Naive B cell (primary cell): Measurements from ENCODE around the gene SLMAP. TPM values are rescaled to one million over a fixed set of nuclear protein-coding genes. Genes with fewer than 3 reads are reported as not detected.

Experiments
- ATAC-seq, 2 donors: fragments of 150-1000 bp; cut with Tn5 transposase; 2 replicates each; pipeline ENCODE4 v1.10.0; 2021; ENCODE audit warnings: low read depth in 2 of 2, mild to moderate bottlenecking in 2 of 2, moderate library complexity in 2 of 2
- DNase-seq: peaks from one replicate; pipeline ENCODE4 v3.0.0; 2022
- H3K27ac Mint-ChIP-seq, 6 donors: one replicate each; pipeline ENCODE4 v1.8.0; 2020 to 2022; ENCODE audit warnings: mild to moderate bottlenecking in 6 of 6, mixed read lengths in 6 of 6, moderate library complexity in 5 of 6, inconsistent platforms in 2 of 6
- H3K27me3 Mint-ChIP-seq, 3 donors: one replicate each; pipeline ENCODE4 v1.8.0; 2021 to 2022; ENCODE audit warnings: mixed read lengths in 3 of 3, mild to moderate bottlenecking in 1 of 3
- H3K36me3 Mint-ChIP-seq, 2 donors: one replicate each; pipeline ENCODE4 v1.8.0; 2020 to 2022; ENCODE audit warnings: mixed read lengths in 2 of 2, inconsistent platforms in 1 of 2, mild to moderate bottlenecking in 1 of 2
- H3K4me1 Mint-ChIP-seq, 3 donors: one replicate each; pipeline ENCODE4 v1.8.0; 2020 to 2022; ENCODE audit warnings: mixed read lengths in 3 of 3, inconsistent platforms in 1 of 3, mild to moderate bottlenecking in 1 of 3, moderate library complexity in 1 of 3
- H3K4me3 Mint-ChIP-seq, 8 donors: one replicate each; pipeline ENCODE4 v1.8.0; 2020 to 2022; ENCODE audit warnings: mild to moderate bottlenecking in 8 of 8, mixed read lengths in 8 of 8, moderate library complexity in 8 of 8, inconsistent platforms in 2 of 8
- H3K9me3 Mint-ChIP-seq, 7 donors: one replicate each; pipeline ENCODE4 v1.8.0; 2020 to 2022; ENCODE audit warnings: mixed read lengths in 7 of 7, mild to moderate bottlenecking in 5 of 7, inconsistent platforms in 2 of 7, moderate library complexity in 1 of 7
- polyA plus RNA-seq, 6 donors: library from polyadenylated mRNA; unstranded; fragments of 300-500 nt; fragmentation: Illumina TruSeq; gene quantifications; one replicate each; pipeline ENCODE4 v1.2.3, GENCODE V29; 2021; ENCODE audit warnings: low read depth in 6 of 6

SLMAP gene
- 10 to 100 TPM; 13.2 to 26.2 (median 16.8) TPM for polyA plus RNA-seq

GRCh38 chr3:57755741-57756527 lies at the start of gene SLMAP:
Gene SLMAP (plus strand): TSS chr3:57756309. CDS start chr3:57757652, 1,343 bp downstream.
- Mint-ChIP-seq H3K36me3 (no peaks in the 10 kb centered on the region), H3K4me1 (peaks cover 14 to 43% (median 30%) of the 10 kb centered on the region in 3 donors), H3K27me3 (no peaks in the 10 kb centered on the region), H3K4me3 (peak within 1 kb of the TSS; percentile 90 to 99 (median 96)), H3K9me3 (no peaks in the 10 kb centered on the region), H3K27ac (peak within 1 kb of the TSS; percentile 85 to 96 (median 94))
- ATAC-seq (peak; percentile 93 to 94), DNase-seq (peak; percentile 96)

GRCh38 chr3:57706462-57706861 lies 49.6 kb upstream of the SLMAP start:
- no peaks in the 10 kb centered on the region for H3K36me3 Mint-ChIP-seq
- DNase-seq, result no peak
- ATAC-seq, result no peak
- peaks cover 0 to 6% (median 0%) of the 10 kb centered on the region in 3 donors for H3K27me3 Mint-ChIP-seq
- peaks cover 0 to 2% (median 0%) of the 10 kb centered on the region in 7 donors for H3K9me3 Mint-ChIP-seq
- no peak overlapping the region for H3K4me3 Mint-ChIP-seq
- H3K27ac Mint-ChIP-seq, result no peak overlapping the region
- peaks cover 0 to 2% (median 0%) of the 10 kb centered on the region in 3 donors for H3K4me1 Mint-ChIP-seq

- DNase-seq (no peak), ATAC-seq (no peak)
- Mint-ChIP-seq H3K27me3 (peaks cover 0 to 6% (median 0%) of the 10 kb centered on the region in 3 donors), H3K9me3 (peaks cover 0 to 2% (median 0%) of the 10 kb centered on the region in 7 donors), H3K4me3 (no peak overlapping the region), H3K36me3 (no peaks in the 10 kb centered on the region), H3K27ac (no peak overlapping the region), H3K4me1 (peaks cover 0 to 2% (median 0%) of the 10 kb centered on the region in 3 donors)
These were observed 47.1 kb upstream of the SLMAP start for GRCh38 chr3:57709031-57709430.

GRCh38 chr3:57709559-57709958 lies 46.5 kb upstream of the SLMAP start:
- Mint-ChIP-seq H3K36me3 (no peaks in the 10 kb centered on the region), H3K4me1 (peaks cover 0 to 2% (median 0%) of the 10 kb centered on the region in 3 donors), H3K4me3 (no peak overlapping the region), H3K9me3 (peaks cover 0 to 2% (median 0%) of the 10 kb centered on the region in 7 donors), H3K27me3 (peaks cover 0 to 6% (median 0%) of the 10 kb centered on the region in 3 donors), H3K27ac (peak overlapping the region in 1 of 6 donors; percentile 4)
- ATAC-seq (no peak), DNase-seq (no peak)

GRCh38 chr3:57715686-57716085 lies 40.4 kb upstream of the SLMAP start:
- no peak overlapping the region for H3K27ac Mint-ChIP-seq
- H3K9me3 Mint-ChIP-seq, result peaks cover 0 to under 1% (median 0%) of the 10 kb centered on the region in 7 donors
- DNase-seq (no peak), ATAC-seq (no peak)
- no peaks in the 10 kb centered on the region for H3K36me3 Mint-ChIP-seq
- H3K27me3 Mint-ChIP-seq, result peaks cover 0 to 2% (median 0%) of the 10 kb centered on the region in 3 donors
- H3K4me1 Mint-ChIP-seq, result no peaks in the 10 kb centered on the region
- no peak overlapping the region for H3K4me3 Mint-ChIP-seq

GRCh38 chr3:57717205-57717868 lies 38.8 kb upstream of the SLMAP start:
- Mint-ChIP-seq H3K9me3 (no peaks in the 10 kb centered on the region), H3K4me3 (no peak overlapping the region), H3K4me1 (no peaks in the 10 kb centered on the region), H3K27ac (peak overlapping the region in 1 of 6 donors; percentile 44), H3K27me3 (peaks cover 0 to 6% (median 0%) of the 10 kb centered on the region in 3 donors), H3K36me3 (no peaks in the 10 kb centered on the region)
- ATAC-seq, result no peak
- DNase-seq, result no peak

- Mint-ChIP-seq H3K9me3 (no peaks in the 10 kb centered on the region), H3K27me3 (peaks cover 0 to 9% (median 0%) of the 10 kb centered on the region in 3 donors), H3K4me3 (no peak overlapping the region), H3K4me1 (no peaks in the 10 kb centered on the region), H3K36me3 (no peaks in the 10 kb centered on the region), H3K27ac (no peak overlapping the region)
- ATAC-seq (no peak), DNase-seq (no peak)
These were observed 38.0 kb upstream of the SLMAP start for GRCh38 chr3:57718118-57718517.

- Mint-ChIP-seq H3K4me3 (no peak overlapping the region), H3K36me3 (no peaks in the 10 kb centered on the region), H3K27ac (peak overlapping the region in 1 of 6 donors; percentile 86), H3K4me1 (no peaks in the 10 kb centered on the region), H3K9me3 (no peaks in the 10 kb centered on the region), H3K27me3 (peaks cover 0 to 9% (median 7%) of the 10 kb centered on the region in 3 donors)
- DNase-seq (no peak), ATAC-seq (no peak)
These were observed 29.7 kb upstream of the SLMAP start for GRCh38 chr3:57726397-57726796.

GRCh38 chr3:57727106-57727505 lies 29.0 kb upstream of the SLMAP start:
- peaks cover 0 to 7% (median 6%) of the 10 kb centered on the region in 3 donors for H3K27me3 Mint-ChIP-seq
- H3K4me3 Mint-ChIP-seq, result no peak overlapping the region
- no peak overlapping the region for H3K27ac Mint-ChIP-seq
- no peaks in the 10 kb centered on the region for H3K4me1 Mint-ChIP-seq
- H3K36me3 Mint-ChIP-seq, result no peaks in the 10 kb centered on the region
- ATAC-seq (no peak), DNase-seq (no peak)
- H3K9me3 Mint-ChIP-seq, result peaks cover 0 to 1% (median 0%) of the 10 kb centered on the region in 7 donors

- Mint-ChIP-seq H3K9me3 (peaks cover 0 to 1% (median 0%) of the 10 kb centered on the region in 7 donors), H3K27ac (no peak overlapping the region)
These were observed 26.6 kb upstream of the SLMAP start for GRCh38 chr3:57729334-57730045.

GRCh38 chr3:57730682-57731081 lies 25.4 kb upstream of the SLMAP start:
- Mint-ChIP-seq H3K9me3 (peaks cover 0 to 1% (median 0%) of the 10 kb centered on the region in 7 donors), H3K36me3 (no peaks in the 10 kb centered on the region), H3K4me1 (no peaks in the 10 kb centered on the region), H3K4me3 (no peak overlapping the region), H3K27ac (no peak overlapping the region), H3K27me3 (no peaks in the 10 kb centered on the region)
- no peak for DNase-seq
- ATAC-seq, result no peak

More at GRCh38 chr3:57729334-57730045, 26.6 kb upstream of the SLMAP start:
- DNase-seq (no peak), ATAC-seq (no peak)
- Mint-ChIP-seq H3K36me3 (no peaks in the 10 kb centered on the region), H3K27me3 (no peaks in the 10 kb centered on the region), H3K4me3 (no peak overlapping the region), H3K4me1 (no peaks in the 10 kb centered on the region)

- no peaks in the 10 kb centered on the region for H3K36me3 Mint-ChIP-seq
- H3K9me3 Mint-ChIP-seq, result peaks cover 0 to 1% (median 0%) of the 10 kb centered on the region in 7 donors
- ATAC-seq, result no peak
- H3K4me1 Mint-ChIP-seq, result no peaks in the 10 kb centered on the region
- no peak overlapping the region for H3K4me3 Mint-ChIP-seq
- H3K27me3 Mint-ChIP-seq, result no peaks in the 10 kb centered on the region
- DNase-seq, result no peak
- H3K27ac Mint-ChIP-seq, result no peak overlapping the region
These were observed 24.8 kb upstream of the SLMAP start for GRCh38 chr3:57731311-57731710.

- ATAC-seq (no peak), DNase-seq (no peak)
- Mint-ChIP-seq H3K4me1 (no peaks in the 10 kb centered on the region), H3K36me3 (no peaks in the 10 kb centered on the region), H3K27me3 (no peaks in the 10 kb centered on the region), H3K27ac (no peak overlapping the region), H3K4me3 (no peak overlapping the region), H3K9me3 (peaks cover 0 to 1% (median 0%) of the 10 kb centered on the region in 7 donors)
These were observed 22.3 kb upstream of the SLMAP start for GRCh38 chr3:57733790-57734189.
